GM21390 (cell line): ENCODE data around the gene SCO2.
"Not testable (repeated sequence)": the region's sequence is repeated elsewhere in the genome, so short reads cannot be mapped to it uniquely, and the experiment has no call there.

Source experiments
- ATAC-seq: cut with Tn5 transposase; IDR thresholded peaks from one replicate; pipeline ENCODE4 v1.9.1; 2021; ENCODE audit not compliant: unreplicated experiment

SCO2 gene

GRCh38 chr22:50551160-50551752 lies 25.9 kb upstream of the SCO2 start:
- no peak for ATAC-seq

- no peak for ATAC-seq
These were observed 25.0 kb upstream of the SCO2 start for GRCh38 chr22:50550395-50550794.

GRCh38 chr22:50548921-50549790 lies 23.8 kb upstream of the SCO2 start:
- ATAC-seq, result no peak

- ATAC-seq, result no peak
These were observed 22.9 kb upstream of the SCO2 start for GRCh38 chr22:50548040-50548920.

GRCh38 chr22:50547263-50547985 lies 22.0 kb upstream of the SCO2 start:
- no peak for ATAC-seq

- ATAC-seq, result no peak
These were observed 21.2 kb upstream of the SCO2 start for GRCh38 chr22:50546326-50547262.

- no peak for ATAC-seq
These were observed 20.3 kb upstream of the SCO2 start, which contains the start of gene KLHDC7B for GRCh38 chr22:50545522-50546325. Gene KLHDC7B, plus strand, starts transcription at chr22:50545899. Its CDS starts 345 bp downstream, at chr22:50546244.

GRCh38 chr22:50544746-50545253 lies 19.4 kb upstream of the SCO2 start:
- ATAC-seq, result no peak

- no peak for ATAC-seq
These were observed 18.8 kb upstream of the SCO2 start for GRCh38 chr22:50544078-50544745.

GRCh38 chr22:50542416-50542927 lies 17.1 kb upstream of the SCO2 start:
- ATAC-seq, result no peak

- ATAC-seq, result not testable (repeated sequence)
These were observed 16.2 kb upstream of the SCO2 start for GRCh38 chr22:50541667-50542026.

GRCh38 chr22:50540381-50540780 lies 15.0 kb upstream of the SCO2 start:
- no peak for ATAC-seq

- ATAC-seq, result no peak
These were observed 12.4 kb upstream of the SCO2 start for GRCh38 chr22:50537765-50538164.

GRCh38 chr22:50536226-50536625 lies 10.8 kb upstream of the SCO2 start:
- no peak for ATAC-seq

GRCh38 chr22:50535113-50535512 lies 9.7 kb upstream of the SCO2 start:
- no peak for ATAC-seq

- not testable (repeated sequence) for ATAC-seq
These were observed 8.7 kb upstream of the SCO2 start for GRCh38 chr22:50533856-50534711.
